ENCODE results near the gene CORO2B.

DNA sequence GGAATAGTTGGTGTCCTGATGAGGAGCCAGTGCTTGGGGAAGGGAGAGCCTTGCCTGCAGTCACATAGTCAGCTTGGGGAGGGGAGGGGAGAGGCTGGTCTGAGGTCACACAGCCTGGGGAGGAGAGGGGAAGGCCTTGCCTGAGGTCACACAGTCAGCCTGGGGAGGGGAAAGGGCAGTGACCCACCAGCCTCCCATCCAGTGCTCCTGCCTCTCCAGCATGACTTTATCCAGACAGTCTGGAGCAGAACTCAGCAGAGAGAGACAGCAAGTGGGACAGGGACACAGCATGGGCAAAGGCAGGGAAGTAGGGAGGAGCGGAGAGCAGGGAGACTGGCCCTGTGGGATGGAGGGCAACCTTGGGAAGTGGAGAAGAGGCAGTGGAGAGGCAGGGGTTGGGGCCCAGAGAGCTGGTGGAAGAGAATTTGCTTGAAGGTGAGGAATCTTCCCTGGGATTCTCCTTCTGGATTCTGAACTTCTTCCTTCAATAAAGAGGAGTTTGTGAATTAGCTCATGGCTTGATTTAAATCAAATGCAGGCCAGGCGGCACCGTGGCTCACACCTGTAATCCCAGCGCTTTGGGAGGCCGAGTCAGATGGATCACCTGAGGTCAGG is 64.5 kb downstream of the CORO2B start:
- TF ChIP-seq, protein P1, sequence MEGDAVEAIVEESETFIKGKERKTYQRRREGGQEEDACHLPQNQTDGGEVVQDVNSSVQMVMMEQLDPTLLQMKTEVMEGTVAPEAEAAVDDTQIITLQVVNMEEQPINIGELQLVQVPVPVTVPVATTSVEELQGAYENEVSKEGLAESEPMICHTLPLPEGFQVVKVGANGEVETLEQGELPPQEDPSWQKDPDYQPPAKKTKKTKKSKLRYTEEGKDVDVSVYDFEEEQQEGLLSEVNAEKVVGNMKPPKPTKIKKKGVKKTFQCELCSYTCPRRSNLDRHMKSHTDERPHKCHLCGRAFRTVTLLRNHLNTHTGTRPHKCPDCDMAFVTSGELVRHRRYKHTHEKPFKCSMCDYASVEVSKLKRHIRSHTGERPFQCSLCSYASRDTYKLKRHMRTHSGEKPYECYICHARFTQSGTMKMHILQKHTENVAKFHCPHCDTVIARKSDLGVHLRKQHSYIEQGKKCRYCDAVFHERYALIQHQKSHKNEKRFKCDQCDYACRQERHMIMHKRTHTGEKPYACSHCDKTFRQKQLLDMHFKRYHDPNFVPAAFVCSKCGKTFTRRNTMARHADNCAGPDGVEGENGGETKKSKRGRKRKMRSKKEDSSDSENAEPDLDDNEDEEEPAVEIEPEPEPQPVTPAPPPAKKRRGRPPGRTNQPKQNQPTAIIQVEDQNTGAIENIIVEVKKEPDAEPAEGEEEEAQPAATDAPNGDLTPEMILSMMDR (IDR thresholded peaks at IDR 0.05) = no peak
- no peak for TF ChIP-seq POLR2A (IDR thresholded peaks at IDR 0.05)
- TF ChIP-seq EP300 (IDR thresholded peaks at IDR 0.05) = no peak

Data from ovary (tissue), 3 donors.